Measurements from ENCODE around the gene TTC34. TPM values are rescaled to one million over a fixed set of nuclear protein-coding genes. Genes with fewer than 3 reads are reported as not detected.

The TTC34 gene
- total and polyA plus RNA-seq, 10 of the 15 experiments (the other 5 are each of a cell fraction or from before 2014, with no cell fraction given), result 0.03 to 0.49 (median 0.05) TPM; not detected in 2

- TF ChIP-seq, protein P1, sequence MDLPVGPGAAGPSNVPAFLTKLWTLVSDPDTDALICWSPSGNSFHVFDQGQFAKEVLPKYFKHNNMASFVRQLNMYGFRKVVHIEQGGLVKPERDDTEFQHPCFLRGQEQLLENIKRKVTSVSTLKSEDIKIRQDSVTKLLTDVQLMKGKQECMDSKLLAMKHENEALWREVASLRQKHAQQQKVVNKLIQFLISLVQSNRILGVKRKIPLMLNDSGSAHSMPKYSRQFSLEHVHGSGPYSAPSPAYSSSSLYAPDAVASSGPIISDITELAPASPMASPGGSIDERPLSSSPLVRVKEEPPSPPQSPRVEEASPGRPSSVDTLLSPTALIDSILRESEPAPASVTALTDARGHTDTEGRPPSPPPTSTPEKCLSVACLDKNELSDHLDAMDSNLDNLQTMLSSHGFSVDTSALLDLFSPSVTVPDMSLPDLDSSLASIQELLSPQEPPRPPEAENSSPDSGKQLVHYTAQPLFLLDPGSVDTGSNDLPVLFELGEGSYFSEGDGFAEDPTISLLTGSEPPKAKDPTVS (IDR thresholded peaks at IDR 0.05; ENCODE audit: low read depth, low read length), result no peak
- TF ChIP-seq POLR2AphosphoS5 (IDR thresholded peaks at IDR 0.05; ENCODE audit: low read length), result no peak
- no peak for TF ChIP-seq KLF5 (IDR thresholded peaks at IDR 0.05; ENCODE audit: partially characterized antibody)
- no peak for TF ChIP-seq SUZ12 (IDR thresholded peaks at IDR 0.05; ENCODE audit: unreplicated experiment)
- no peak for TF ChIP-seq TCF3 (IDR thresholded peaks at IDR 0.05; ENCODE audit: borderline replicate concordance, insufficient read depth, low read depth, low read length)
- no peak for TF ChIP-seq SMARCA5 (IDR thresholded peaks at IDR 0.05)
- no peak for TF ChIP-seq NR2F1 (conservative IDR thresholded peaks at IDR 0.05)
- TF ChIP-seq ATF7 (IDR thresholded peaks at IDR 0.05; ENCODE audit: low read depth), result no peak
- TF ChIP-seq SMAD5 (IDR thresholded peaks at IDR 0.05; ENCODE audit: low read depth), result no peak
- no peak for TF ChIP-seq BMI1 (IDR thresholded peaks at IDR 0.05; ENCODE audit: borderline replicate concordance)
- no peak for TF ChIP-seq POLR2AphosphoS2 (IDR thresholded peaks at IDR 0.05; ENCODE audit: low read depth, low read length)
- no peak for TF ChIP-seq RAD21 (IDR thresholded peaks at IDR 0.05; ENCODE audit: insufficient read depth, low read depth, low read length)
- no peak for TF ChIP-seq TARDBP (IDR thresholded peaks at IDR 0.05; ENCODE audit: borderline replicate concordance)
- no peak for TF ChIP-seq SMC3 (IDR thresholded peaks at IDR 0.05; ENCODE audit: borderline replicate concordance, low read length)
Measured at GRCh38 chr1:2783069-2783434, 18.4 kb downstream of the TTC34 start (continued).

DNA sequence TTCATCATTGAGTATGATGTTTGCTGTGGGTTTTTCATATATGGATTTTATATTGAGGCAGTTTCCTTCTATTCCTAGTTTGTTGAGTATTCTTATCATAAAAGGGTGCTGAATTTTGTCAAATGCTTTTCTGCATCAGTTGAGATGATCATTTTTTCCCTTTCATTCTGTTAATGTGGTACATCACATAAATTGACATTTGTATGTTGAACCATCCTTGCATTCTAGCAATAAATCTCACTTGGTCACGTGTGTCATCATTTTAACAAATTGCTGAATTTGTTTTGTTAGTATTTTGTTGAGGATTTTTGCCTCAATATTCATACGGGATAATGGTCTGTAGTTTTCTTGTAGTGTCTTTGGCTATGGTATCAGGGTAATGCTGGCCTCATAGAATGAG is 19.9 kb downstream of the TTC34 start:
- no TSS peak for BruUV-seq (replicated peaks)
- ChIA-PET POLR2A (no interaction called here), CTCF (no interaction called here), RAD21 (ENCODE audit: unreplicated experiment) (no interaction called here), SMC1A (ENCODE audit: uncharacterized antibody, unreplicated experiment) (no interaction called here)
- WGBS (ENCODE audit: insufficient coverage, insufficient replicate concordance, low lambda C conversion rate, missing lambda C conversion rate), result 30% methylated on average over 2 of the region's 2 CpGs
- Histone ChIP-seq H3K9me3 (replicated peaks; ENCODE audit: control insufficient read depth, insufficient read depth, low read length) (no peaks in the 10 kb centered on the region; the same call in 2 of the 3 replicates), H3K9ac (ENCODE audit: control insufficient read depth, insufficient read depth, low read length) (no peak overlapping the region), H3K36me3 (ENCODE audit: control insufficient read depth in 2 of 2, insufficient read depth in 2 of 2, low read length in 1 of 2) (no peaks in the 10 kb centered on the region), H3K79me2 (ENCODE audit: control insufficient read depth, insufficient read depth, low read length) (no peaks in the 10 kb centered on the region), H3K4me3 (no peak overlapping the region), H3K27me3 (replicated peaks in 1 of 2; ENCODE audit: control insufficient read depth in 2 of 2, insufficient read depth in 2 of 2, low read length in 1 of 2) (no peaks in the 10 kb centered on the region), H3K4me2 (ENCODE audit: control insufficient read depth, insufficient read depth) (no peak overlapping the region), H2AFZ (ENCODE audit: control insufficient read depth, low read depth, low read length) (no peak overlapping the region), H3K27ac (ENCODE audit: control insufficient read depth, insufficient read depth) (no peak overlapping the region), H3K4me1 (ENCODE audit: control insufficient read depth, insufficient read depth, low read length) (no peaks in the 10 kb centered on the region), H4K20me1 (ENCODE audit: control insufficient read depth, insufficient read depth) (no peaks in the 10 kb centered on the region)
- ATAC-seq (no peak), DNase-seq (ENCODE audit: low read depth, low spot score) (no peak), FAIRE-seq (no peak)
- in situ Hi-C loops (cut with MboI), result loop anchor here (25.0 kb wide), 1 partner anchor 819 kb away; no protein-coding TSS in a partner anchor
- intact Hi-C loops (cut with micrococcal nuclease; ENCODE audit: unreplicated experiment), result no loop called here
- TF ChIP-seq RELA (IDR thresholded peaks at IDR 0.05; ENCODE audit: borderline replicate concordance, partially characterized antibody), result no peak
- no peak for TF ChIP-seq NR2F1 (conservative IDR thresholded peaks at IDR 0.05)
- TF ChIP-seq NBN (IDR thresholded peaks at IDR 0.05), result no peak
- TF ChIP-seq SMAD1 (IDR thresholded peaks at IDR 0.05; ENCODE audit: low read depth, partially characterized antibody), result no peak
- TF ChIP-seq, protein P2, sequence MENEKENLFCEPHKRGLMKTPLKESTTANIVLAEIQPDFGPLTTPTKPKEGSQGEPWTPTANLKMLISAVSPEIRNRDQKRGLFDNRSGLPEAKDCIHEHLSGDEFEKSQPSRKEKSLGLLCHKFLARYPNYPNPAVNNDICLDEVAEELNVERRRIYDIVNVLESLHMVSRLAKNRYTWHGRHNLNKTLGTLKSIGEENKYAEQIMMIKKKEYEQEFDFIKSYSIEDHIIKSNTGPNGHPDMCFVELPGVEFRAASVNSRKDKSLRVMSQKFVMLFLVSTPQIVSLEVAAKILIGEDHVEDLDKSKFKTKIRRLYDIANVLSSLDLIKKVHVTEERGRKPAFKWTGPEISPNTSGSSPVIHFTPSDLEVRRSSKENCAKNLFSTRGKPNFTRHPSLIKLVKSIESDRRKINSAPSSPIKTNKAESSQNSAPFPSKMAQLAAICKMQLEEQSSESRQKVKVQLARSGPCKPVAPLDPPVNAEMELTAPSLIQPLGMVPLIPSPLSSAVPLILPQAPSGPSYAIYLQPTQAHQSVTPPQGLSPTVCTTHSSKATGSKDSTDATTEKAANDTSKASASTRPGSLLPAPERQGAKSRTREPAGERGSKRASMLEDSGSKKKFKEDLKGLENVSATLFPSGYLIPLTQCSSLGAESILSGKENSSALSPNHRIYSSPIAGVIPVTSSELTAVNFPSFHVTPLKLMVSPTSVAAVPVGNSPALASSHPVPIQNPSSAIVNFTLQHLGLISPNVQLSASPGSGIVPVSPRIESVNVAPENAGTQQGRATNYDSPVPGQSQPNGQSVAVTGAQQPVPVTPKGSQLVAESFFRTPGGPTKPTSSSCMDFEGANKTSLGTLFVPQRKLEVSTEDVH (IDR thresholded peaks at IDR 0.05; ENCODE audit: low read depth, partially characterized antibody), result no peak
- TF ChIP-seq GABPA (IDR thresholded peaks at IDR 0.05; ENCODE audit: low read depth), result no peak
- no peak for TF ChIP-seq TBL1XR1 (IDR thresholded peaks at IDR 0.05; ENCODE audit: low read depth, low read length)
- TF ChIP-seq, protein P3, sequence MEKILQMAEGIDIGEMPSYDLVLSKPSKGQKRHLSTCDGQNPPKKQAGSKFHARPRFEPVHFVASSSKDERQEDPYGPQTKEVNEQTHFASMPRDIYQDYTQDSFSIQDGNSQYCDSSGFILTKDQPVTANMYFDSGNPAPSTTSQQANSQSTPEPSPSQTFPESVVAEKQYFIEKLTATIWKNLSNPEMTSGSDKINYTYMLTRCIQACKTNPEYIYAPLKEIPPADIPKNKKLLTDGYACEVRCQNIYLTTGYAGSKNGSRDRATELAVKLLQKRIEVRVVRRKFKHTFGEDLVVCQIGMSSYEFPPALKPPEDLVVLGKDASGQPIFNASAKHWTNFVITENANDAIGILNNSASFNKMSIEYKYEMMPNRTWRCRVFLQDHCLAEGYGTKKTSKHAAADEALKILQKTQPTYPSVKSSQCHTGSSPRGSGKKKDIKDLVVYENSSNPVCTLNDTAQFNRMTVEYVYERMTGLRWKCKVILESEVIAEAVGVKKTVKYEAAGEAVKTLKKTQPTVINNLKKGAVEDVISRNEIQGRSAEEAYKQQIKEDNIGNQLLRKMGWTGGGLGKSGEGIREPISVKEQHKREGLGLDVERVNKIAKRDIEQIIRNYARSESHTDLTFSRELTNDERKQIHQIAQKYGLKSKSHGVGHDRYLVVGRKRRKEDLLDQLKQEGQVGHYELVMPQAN (conservative IDR thresholded peaks at IDR 0.05), result no peak

Measured in GM12878 (cell line).